IMR-90 (cell line): ENCODE data around the gene SLC35D3.
"Not testable (repeated sequence)": the region's sequence is repeated elsewhere in the genome, so short reads cannot be mapped to it uniquely, and the experiment has no call there.

Experiments used
- BHLHE40 ChIP-seq: fragments of 150-350 bp; IDR thresholded peaks from 2 replicates; pipeline ENCODE4 v1.6.1; 2016; ENCODE audit warnings: mild to moderate bottlenecking, low read depth, low read length
- CEBPB ChIP-seq: IDR thresholded peaks from 2 replicates; pipeline ENCODE4 v1.6.1; 2012; ENCODE audit warnings: low read depth, low read length, improper control_type of control experiment
- CHD1 ChIP-seq: IDR thresholded peaks from 2 replicates; pipeline ENCODE4 v1.6.1; 2012; ENCODE audit warnings: low read depth, low read length, improper control_type of control experiment
- ELK1 ChIP-seq: fragments of 150-350 bp; IDR thresholded peaks from 2 replicates; pipeline ENCODE4 v1.6.1; 2016; ENCODE audit warnings: low read depth, mild to moderate bottlenecking, low read length, moderate library complexity, borderline replicate concordance
- FOS ChIP-seq: fragments of 150-350 bp; IDR thresholded peaks from 2 replicates; pipeline ENCODE4 v1.6.1; 2016; ENCODE audit warnings: low read depth, low read length
- MAFK ChIP-seq: IDR thresholded peaks from 2 replicates; pipeline ENCODE4 v1.6.1; 2012; ENCODE audit warnings: low read depth, low read length, improper control_type of control experiment
- MAZ ChIP-seq: IDR thresholded peaks from 2 replicates; pipeline ENCODE4 v1.6.1; 2012; ENCODE audit warnings: low read depth, mild to moderate bottlenecking, low read length, improper control_type of control experiment, moderate library complexity, borderline replicate concordance
- NFE2L2 ChIP-seq: fragments of 150-350 bp; IDR thresholded peaks from 2 replicates; pipeline ENCODE4 v1.6.1; 2016; ENCODE audit warnings: low read depth, mild to moderate bottlenecking, low read length
- POLR2A ChIP-seq: IDR thresholded peaks from 2 replicates; pipeline ENCODE4 v1.6.1; 2012; ENCODE audit warnings: mild to moderate bottlenecking, low read depth, low read length
- RAD21 ChIP-seq: IDR thresholded peaks from 2 replicates; pipeline ENCODE4 v1.6.1; 2012; ENCODE audit warnings: low read length, improper control_type of control experiment
- RFX5 ChIP-seq: IDR thresholded peaks from 2 replicates; pipeline ENCODE4 v1.8.0; 2012; ENCODE audit warnings: low read depth, mild to moderate bottlenecking, low read length, moderate library complexity
- SMC3 ChIP-seq: fragments of 150-350 bp; IDR thresholded peaks from 2 replicates; pipeline ENCODE4 v1.6.1; 2016; ENCODE audit warnings: low read depth, mild to moderate bottlenecking, antibody characterized with exemption, low read length, moderate library complexity
- TF ChIP-seq, protein P1 (sequence below): fragments of 150-350 bp; IDR thresholded peaks from 2 replicates; pipeline ENCODE4 v1.6.1; 2017; ENCODE audit warnings: mild to moderate bottlenecking, antibody characterized with exemption, low read length, low read depth
- TF ChIP-seq, protein P2 (sequence below): conservative IDR thresholded peaks from 2 replicates; pipeline ENCODE4 v1.5.1; 2012; ENCODE audit warnings: mild to moderate bottlenecking, low read depth, low read length, improper control_type of control experiment

DNA sequence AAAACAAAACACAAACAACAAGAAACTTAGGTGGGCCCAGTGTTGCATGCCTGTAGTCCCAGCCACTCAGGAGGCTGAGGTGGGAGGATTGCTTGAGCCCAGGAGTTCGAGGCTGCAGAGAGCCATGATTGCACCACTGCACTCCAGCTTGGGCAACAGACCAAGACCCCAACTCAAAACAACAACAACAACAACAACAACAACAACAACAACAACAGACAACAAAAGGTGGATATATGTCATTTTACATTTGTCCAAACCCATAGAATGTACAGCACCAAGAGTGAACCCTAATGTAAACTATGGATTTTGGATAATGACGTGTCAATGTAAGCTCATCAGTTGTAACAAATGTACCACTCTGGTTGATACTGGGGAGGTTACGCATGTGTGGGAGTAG is 27.9 kb downstream of the SLC35D3 start:
- TF ChIP-seq, protein P1, sequence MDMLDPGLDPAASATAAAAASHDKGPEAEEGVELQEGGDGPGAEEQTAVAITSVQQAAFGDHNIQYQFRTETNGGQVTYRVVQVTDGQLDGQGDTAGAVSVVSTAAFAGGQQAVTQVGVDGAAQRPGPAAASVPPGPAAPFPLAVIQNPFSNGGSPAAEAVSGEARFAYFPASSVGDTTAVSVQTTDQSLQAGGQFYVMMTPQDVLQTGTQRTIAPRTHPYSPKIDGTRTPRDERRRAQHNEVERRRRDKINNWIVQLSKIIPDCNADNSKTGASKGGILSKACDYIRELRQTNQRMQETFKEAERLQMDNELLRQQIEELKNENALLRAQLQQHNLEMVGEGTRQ, result not testable (repeated sequence)
- TF ChIP-seq POLR2A, FOS, CEBPB, RAD21, MAZ, RFX5, ELK1, BHLHE40, NFE2L2, MAFK, SMC3, CHD1: not testable (repeated sequence)
- TF ChIP-seq, protein P2, sequence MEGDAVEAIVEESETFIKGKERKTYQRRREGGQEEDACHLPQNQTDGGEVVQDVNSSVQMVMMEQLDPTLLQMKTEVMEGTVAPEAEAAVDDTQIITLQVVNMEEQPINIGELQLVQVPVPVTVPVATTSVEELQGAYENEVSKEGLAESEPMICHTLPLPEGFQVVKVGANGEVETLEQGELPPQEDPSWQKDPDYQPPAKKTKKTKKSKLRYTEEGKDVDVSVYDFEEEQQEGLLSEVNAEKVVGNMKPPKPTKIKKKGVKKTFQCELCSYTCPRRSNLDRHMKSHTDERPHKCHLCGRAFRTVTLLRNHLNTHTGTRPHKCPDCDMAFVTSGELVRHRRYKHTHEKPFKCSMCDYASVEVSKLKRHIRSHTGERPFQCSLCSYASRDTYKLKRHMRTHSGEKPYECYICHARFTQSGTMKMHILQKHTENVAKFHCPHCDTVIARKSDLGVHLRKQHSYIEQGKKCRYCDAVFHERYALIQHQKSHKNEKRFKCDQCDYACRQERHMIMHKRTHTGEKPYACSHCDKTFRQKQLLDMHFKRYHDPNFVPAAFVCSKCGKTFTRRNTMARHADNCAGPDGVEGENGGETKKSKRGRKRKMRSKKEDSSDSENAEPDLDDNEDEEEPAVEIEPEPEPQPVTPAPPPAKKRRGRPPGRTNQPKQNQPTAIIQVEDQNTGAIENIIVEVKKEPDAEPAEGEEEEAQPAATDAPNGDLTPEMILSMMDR, result not testable (repeated sequence)
